HepG2 (cell line): Measurements from ENCODE around the gene RAB43. TPM values are rescaled to one million over a fixed set of nuclear protein-coding genes. Genes with fewer than 3 reads are reported as not detected.

Source experiments
- CENPT ChIP-seq: sonication (generic); formaldehyde crosslinking; IDR thresholded peaks from 2 replicates; pipeline ENCODE4 v1.8.0; 2022; ENCODE audit warnings: low read depth, mild to moderate bottlenecking, moderate library complexity, missing genetic modification reagents
- CHD4 ChIP-seq: fragments of 200-600 bp; sonication (generic); IDR thresholded peaks from 2 replicates; pipeline ENCODE4 v1.7.0; 2017; ENCODE audit warnings: mild to moderate bottlenecking, low read length, borderline replicate concordance
- KLF13 ChIP-seq: sonication (generic); formaldehyde crosslinking; IDR thresholded peaks from 2 replicates; pipeline ENCODE4 v1.4.0; 2020; ENCODE audit warnings: mild to moderate bottlenecking, missing genetic modification reagents
- PREB ChIP-seq: sonication (generic); formaldehyde crosslinking; IDR thresholded peaks from 2 replicates; pipeline ENCODE4 v1.4.0; 2020; ENCODE audit warnings: missing genetic modification reagents
- RFX1 ChIP-seq: fragments of 450-650 bp; IDR thresholded peaks from 2 replicates; pipeline ENCODE4 v1.6.1; 2017
- TCF12 ChIP-seq, 2 experiments: fragments of 450-650 bp in 1 of 2; sonication (generic) in 1 of 2; formaldehyde crosslinking in 1 of 2; IDR thresholded peaks; 2 replicates each; pipeline versions ENCODE4 v1.6.1 to v1.8.0; 2017 to 2022; ENCODE audit warnings: antibody characterized with exemption in 1 of 2, mild to moderate bottlenecking in 1 of 2, missing genetic modification reagents in 1 of 2, moderate library complexity in 1 of 2
- ZFP36L1 ChIP-seq: sonication (generic); formaldehyde crosslinking; IDR thresholded peaks from 2 replicates; pipeline ENCODE4 v1.8.0; 2022; ENCODE audit warnings: mild to moderate bottlenecking, missing genetic modification reagents, moderate library complexity
- ZFX ChIP-seq: sonication (generic); formaldehyde crosslinking; IDR thresholded peaks from 2 replicates; pipeline ENCODE4 v1.4.0; 2020; ENCODE audit warnings: mild to moderate bottlenecking, low read depth, missing genetic modification reagents, moderate library complexity
- ZNF224 ChIP-seq: sonication (generic); formaldehyde crosslinking; IDR thresholded peaks from 2 replicates; pipeline ENCODE4 v1.5.0; 2020; ENCODE audit warnings: mild to moderate bottlenecking, missing genetic modification reagents
- ZNF253 ChIP-seq: sonication (generic); formaldehyde crosslinking; IDR thresholded peaks from 2 replicates; pipeline ENCODE4 v1.8.0; 2022; ENCODE audit warnings: mild to moderate bottlenecking, missing genetic modification reagents, borderline replicate concordance
- ZNF274 ChIP-seq: sonication (generic); formaldehyde crosslinking; IDR thresholded peaks from 2 replicates; pipeline ENCODE4 v1.5.1; 2020; ENCODE audit warnings: mild to moderate bottlenecking, missing genetic modification reagents
- ZNF382 ChIP-seq: sonication (generic); formaldehyde crosslinking; IDR thresholded peaks from 2 replicates; pipeline ENCODE4 v1.5.0; 2020; ENCODE audit warnings: missing genetic modification reagents, mild to moderate bottlenecking, borderline replicate concordance
- polyA plus RNA-seq, 8 experiments: library from polyadenylated mRNA; depleted of rRNA in 3 of 8; stranded (reverse) in 7 of 8; unstranded in 1 of 8; fragments of >200 nt; fragmentation: Illumina TruSeq in 4 of 8; extraction: Trizol in 4 of 8; gene quantifications; 2 replicates each; pipeline versions ENCODE4 v1.2.1 to v1.2.3, GENCODE V29; 2011 to 2016; ENCODE audit warnings: low read depth in 4 of 8, missing spikeins in 1 of 8, mixed read lengths in 1 of 8; ENCODE audit not compliant: insufficient read depth in 1 of 8
- total RNA-seq, 5 experiments: library from RNA; depleted of rRNA; stranded (reverse); fragments of >200 nt; fragmentation: Illumina TruSeq; extraction: Trizol; gene quantifications; 2 replicates each; pipeline ENCODE4 v1.2.3, GENCODE V29; 2016; ENCODE audit warnings: low read depth in 1 of 5
- TF ChIP-seq, protein P1 (sequence below): sonication (generic); formaldehyde crosslinking; IDR thresholded peaks from 2 replicates; pipeline ENCODE4 v1.4.0; 2020; ENCODE audit warnings: missing genetic modification reagents
- TF ChIP-seq, protein P2 (sequence below): sonication (generic); formaldehyde crosslinking; IDR thresholded peaks from 2 replicates; pipeline ENCODE4 v1.9.0; 2021; ENCODE audit warnings: missing genetic modification reagents, mild to moderate bottlenecking, borderline replicate concordance
- TF ChIP-seq, protein P3 (sequence below): sonication (generic); formaldehyde crosslinking; IDR thresholded peaks from 2 replicates; pipeline ENCODE4 v1.4.0; 2020; ENCODE audit warnings: mild to moderate bottlenecking, missing genetic modification reagents
- TF ChIP-seq, protein P4 (sequence below): sonication (generic); formaldehyde crosslinking; IDR thresholded peaks from 2 replicates; pipeline ENCODE4 v1.5.0; 2020; ENCODE audit warnings: missing genetic modification reagents
- TF ChIP-seq, protein P5 (sequence below): sonication (generic); formaldehyde crosslinking; IDR thresholded peaks from 2 replicates; pipeline ENCODE4 v1.5.1; 2020; ENCODE audit warnings: missing genetic modification reagents, mild to moderate bottlenecking, borderline replicate concordance

Gene RAB43
- total and polyA plus RNA-seq, 2 of the 13 experiments (the other 11 are each of a cell fraction or from before 2014, with no cell fraction given): 11.8 to 18.4 TPM

DNA sequence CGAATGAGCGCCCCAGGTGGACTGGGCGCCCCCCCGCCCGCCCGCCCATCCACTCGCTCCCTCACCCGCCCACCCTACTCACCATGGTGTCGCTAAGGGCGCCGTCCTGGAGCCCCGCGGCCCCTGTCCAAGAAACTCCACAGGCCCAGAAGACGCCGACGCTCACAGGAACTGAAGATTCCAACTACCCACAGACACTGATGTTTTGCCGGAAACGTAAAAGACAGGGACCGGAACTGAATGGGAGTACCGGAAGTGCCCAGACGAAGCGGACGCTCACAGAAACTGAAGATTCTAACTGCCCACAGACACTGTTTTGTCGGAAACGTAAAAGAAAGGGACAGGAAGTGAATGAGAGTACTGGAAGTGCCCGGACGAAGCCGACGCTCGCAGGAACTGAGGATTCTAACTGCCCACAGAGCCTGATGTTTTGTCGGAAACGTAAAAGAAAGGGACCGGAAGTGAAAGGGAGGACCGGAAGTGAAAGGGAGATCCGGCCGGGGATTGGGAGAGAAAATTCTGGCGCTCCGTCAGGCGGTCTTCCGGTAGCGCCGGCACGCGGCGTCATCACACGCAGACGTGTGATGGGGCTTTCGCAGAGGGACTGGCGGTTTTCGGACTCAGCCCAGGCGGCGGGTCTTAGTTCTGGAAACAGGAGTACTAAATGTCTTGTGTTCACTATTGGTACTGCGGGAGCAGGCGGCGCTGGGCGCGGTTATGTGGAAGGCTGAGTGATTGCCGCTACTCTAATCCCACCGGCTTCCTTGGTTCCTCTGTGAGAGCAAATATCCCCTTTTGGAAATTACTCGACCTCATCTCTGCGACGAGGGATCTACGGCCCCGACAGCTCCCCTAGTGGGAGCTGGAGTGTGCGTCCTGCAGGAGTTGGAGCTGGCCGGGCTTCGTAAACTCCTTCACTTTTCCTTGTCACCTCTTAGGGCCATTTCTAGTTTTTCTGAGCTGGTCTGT, 39.6 kb upstream of the RAB43 start, which contains the start of gene ISY1 (continued):
- TF ChIP-seq TCF12 (IDR thresholded peaks at IDR 0.05) (no peak), TCF12 (CRISPR knock-in tag; IDR thresholded peaks at IDR 0.05) (peak; percentile 77; the same call in 1 of the 2 replicates), ZFX (CRISPR knock-in tag) (peak; percentile 86), PREB (CRISPR knock-in tag) (no peak), CHD4 (no peak; the same call in 1 of the 2 replicates), ZFP36L1 (CRISPR knock-in tag) (no peak), ZNF274 (CRISPR knock-in tag) (no peak), RFX1 (no peak), CENPT (no peak), ZNF253 (CRISPR knock-in tag) (no peak), ZNF224 (CRISPR knock-in tag) (peak; percentile 89; the same call in 1 of the 2 replicates), KLF13 (no peak), ZNF382 (CRISPR knock-in tag) (no peak)
- TF ChIP-seq, protein P1, sequence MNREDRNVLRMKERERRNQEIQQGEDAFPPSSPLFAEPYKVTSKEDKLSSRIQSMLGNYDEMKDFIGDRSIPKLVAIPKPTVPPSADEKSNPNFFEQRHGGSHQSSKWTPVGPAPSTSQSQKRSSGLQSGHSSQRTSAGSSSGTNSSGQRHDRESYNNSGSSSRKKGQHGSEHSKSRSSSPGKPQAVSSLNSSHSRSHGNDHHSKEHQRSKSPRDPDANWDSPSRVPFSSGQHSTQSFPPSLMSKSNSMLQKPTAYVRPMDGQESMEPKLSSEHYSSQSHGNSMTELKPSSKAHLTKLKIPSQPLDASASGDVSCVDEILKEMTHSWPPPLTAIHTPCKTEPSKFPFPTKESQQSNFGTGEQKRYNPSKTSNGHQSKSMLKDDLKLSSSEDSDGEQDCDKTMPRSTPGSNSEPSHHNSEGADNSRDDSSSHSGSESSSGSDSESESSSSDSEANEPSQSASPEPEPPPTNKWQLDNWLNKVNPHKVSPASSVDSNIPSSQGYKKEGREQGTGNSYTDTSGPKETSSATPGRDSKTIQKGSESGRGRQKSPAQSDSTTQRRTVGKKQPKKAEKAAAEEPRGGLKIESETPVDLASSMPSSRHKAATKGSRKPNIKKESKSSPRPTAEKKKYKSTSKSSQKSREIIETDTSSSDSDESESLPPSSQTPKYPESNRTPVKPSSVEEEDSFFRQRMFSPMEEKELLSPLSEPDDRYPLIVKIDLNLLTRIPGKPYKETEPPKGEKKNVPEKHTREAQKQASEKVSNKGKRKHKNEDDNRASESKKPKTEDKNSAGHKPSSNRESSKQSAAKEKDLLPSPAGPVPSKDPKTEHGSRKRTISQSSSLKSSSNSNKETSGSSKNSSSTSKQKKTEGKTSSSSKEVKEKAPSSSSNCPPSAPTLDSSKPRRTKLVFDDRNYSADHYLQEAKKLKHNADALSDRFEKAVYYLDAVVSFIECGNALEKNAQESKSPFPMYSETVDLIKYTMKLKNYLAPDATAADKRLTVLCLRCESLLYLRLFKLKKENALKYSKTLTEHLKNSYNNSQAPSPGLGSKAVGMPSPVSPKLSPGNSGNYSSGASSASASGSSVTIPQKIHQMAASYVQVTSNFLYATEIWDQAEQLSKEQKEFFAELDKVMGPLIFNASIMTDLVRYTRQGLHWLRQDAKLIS (CRISPR knock-in tag): no peak
- TF ChIP-seq, protein P2, sequence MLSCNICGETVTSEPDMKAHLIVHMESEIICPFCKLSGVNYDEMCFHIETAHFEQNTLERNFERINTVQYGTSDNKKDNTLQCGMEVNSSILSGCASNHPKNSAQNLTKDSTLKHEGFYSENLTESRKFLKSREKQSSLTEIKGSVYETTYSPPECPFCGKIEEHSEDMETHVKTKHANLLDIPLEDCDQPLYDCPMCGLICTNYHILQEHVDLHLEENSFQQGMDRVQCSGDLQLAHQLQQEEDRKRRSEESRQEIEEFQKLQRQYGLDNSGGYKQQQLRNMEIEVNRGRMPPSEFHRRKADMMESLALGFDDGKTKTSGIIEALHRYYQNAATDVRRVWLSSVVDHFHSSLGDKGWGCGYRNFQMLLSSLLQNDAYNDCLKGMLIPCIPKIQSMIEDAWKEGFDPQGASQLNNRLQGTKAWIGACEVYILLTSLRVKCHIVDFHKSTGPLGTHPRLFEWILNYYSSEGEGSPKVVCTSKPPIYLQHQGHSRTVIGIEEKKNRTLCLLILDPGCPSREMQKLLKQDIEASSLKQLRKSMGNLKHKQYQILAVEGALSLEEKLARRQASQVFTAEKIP: no peak
- TF ChIP-seq, protein P3, sequence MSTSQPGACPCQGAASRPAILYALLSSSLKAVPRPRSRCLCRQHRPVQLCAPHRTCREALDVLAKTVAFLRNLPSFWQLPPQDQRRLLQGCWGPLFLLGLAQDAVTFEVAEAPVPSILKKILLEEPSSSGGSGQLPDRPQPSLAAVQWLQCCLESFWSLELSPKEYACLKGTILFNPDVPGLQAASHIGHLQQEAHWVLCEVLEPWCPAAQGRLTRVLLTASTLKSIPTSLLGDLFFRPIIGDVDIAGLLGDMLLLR (CRISPR knock-in tag): peak; percentile 55; the same call in 1 of the 2 replicates
- TF ChIP-seq, protein P4, sequence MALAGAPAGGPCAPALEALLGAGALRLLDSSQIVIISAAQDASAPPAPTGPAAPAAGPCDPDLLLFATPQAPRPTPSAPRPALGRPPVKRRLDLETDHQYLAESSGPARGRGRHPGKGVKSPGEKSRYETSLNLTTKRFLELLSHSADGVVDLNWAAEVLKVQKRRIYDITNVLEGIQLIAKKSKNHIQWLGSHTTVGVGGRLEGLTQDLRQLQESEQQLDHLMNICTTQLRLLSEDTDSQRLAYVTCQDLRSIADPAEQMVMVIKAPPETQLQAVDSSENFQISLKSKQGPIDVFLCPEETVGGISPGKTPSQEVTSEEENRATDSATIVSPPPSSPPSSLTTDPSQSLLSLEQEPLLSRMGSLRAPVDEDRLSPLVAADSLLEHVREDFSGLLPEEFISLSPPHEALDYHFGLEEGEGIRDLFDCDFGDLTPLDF (CRISPR knock-in tag): peak; percentile 89
- TF ChIP-seq, protein P5, sequence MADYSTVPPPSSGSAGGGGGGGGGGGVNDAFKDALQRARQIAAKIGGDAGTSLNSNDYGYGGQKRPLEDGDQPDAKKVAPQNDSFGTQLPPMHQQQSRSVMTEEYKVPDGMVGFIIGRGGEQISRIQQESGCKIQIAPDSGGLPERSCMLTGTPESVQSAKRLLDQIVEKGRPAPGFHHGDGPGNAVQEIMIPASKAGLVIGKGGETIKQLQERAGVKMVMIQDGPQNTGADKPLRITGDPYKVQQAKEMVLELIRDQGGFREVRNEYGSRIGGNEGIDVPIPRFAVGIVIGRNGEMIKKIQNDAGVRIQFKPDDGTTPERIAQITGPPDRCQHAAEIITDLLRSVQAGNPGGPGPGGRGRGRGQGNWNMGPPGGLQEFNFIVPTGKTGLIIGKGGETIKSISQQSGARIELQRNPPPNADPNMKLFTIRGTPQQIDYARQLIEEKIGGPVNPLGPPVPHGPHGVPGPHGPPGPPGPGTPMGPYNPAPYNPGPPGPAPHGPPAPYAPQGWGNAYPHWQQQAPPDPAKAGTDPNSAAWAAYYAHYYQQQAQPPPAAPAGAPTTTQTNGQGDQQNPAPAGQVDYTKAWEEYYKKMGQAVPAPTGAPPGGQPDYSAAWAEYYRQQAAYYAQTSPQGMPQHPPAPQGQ (CRISPR knock-in tag): no peak
